Endometrium (tissue), 2 donors: ENCODE results near the gene EGFR.
A peak's percentile ranks its signal among the peaks of the same experiment; 100 is the strongest.

ENCODE experiments used
- FAIRE-seq: peaks from 2 replicates; lab custom pipeline; 2012; peaks lifted over from hg19 to GRCh38; lab: Jason Lieb, UNC
- donor health status: control.
- donor health status: control.

EGFR gene

GRCh38 chr7:55127622-55128081 is 108.8 kb downstream of the EGFR start:
- FAIRE-seq, result peak; percentile 29

GRCh38 chr7:55128693-55129394 is 110.0 kb downstream of the EGFR start:
- FAIRE-seq, result no peak

GRCh38 chr7:55129541-55130394 is 111.0 kb downstream of the EGFR start:
- no peak for FAIRE-seq

GRCh38 chr7:55130395-55131141 is 111.8 kb downstream of the EGFR start:
- no peak for FAIRE-seq

GRCh38 chr7:55131142-55131929 is 112.5 kb downstream of the EGFR start:
- FAIRE-seq, result no peak

- no peak for FAIRE-seq
Observed at GRCh38 chr7:55132550-55132889, 113.7 kb downstream of the EGFR start.

- FAIRE-seq, result no peak
Observed at GRCh38 chr7:55132890-55133551, 114.2 kb downstream of the EGFR start.

GRCh38 chr7:55133630-55134358 is 115.0 kb downstream of the EGFR start:
- FAIRE-seq, result no peak

GRCh38 chr7:55134359-55134725 is 115.5 kb downstream of the EGFR start:
- no peak for FAIRE-seq

GRCh38 chr7:55134786-55135185 is 116.0 kb downstream of the EGFR start:
- FAIRE-seq, result no peak

GRCh38 chr7:55135462-55135861 is 116.6 kb downstream of the EGFR start:
- peak; percentile 51 for FAIRE-seq

- no peak for FAIRE-seq
Observed at GRCh38 chr7:55138663-55139062, 119.8 kb downstream of the EGFR start.

GRCh38 chr7:55140221-55140940 is 121.6 kb downstream of the EGFR start:
- FAIRE-seq, result no peak

GRCh38 chr7:55140941-55141278 is 122.1 kb downstream of the EGFR start:
- FAIRE-seq, result no peak

- FAIRE-seq, result no peak
Observed at GRCh38 chr7:55142919-55143600, 124.2 kb downstream of the EGFR start.

- no peak for FAIRE-seq
Observed at GRCh38 chr7:55144333-55145317, 125.8 kb downstream of the EGFR start.

- FAIRE-seq, result no peak
Observed at GRCh38 chr7:55145606-55146005, 126.8 kb downstream of the EGFR start.

- FAIRE-seq, result no peak
Observed at GRCh38 chr7:55147101-55147500, 128.3 kb downstream of the EGFR start.
